A673 (cell line): ENCODE results near the gene PLXDC2.

Experiments
- CTCF ChIP-seq: fragments of 300-800, 200-600 bp; sonication (generic); conservative IDR thresholded peaks from 2 replicates; pipeline ENCODE4 v1.5.1; 2017; ENCODE audit warnings: low read depth, mild to moderate bottlenecking, antibody characterized with exemption, low read length, moderate library complexity, mixed read lengths
- EZH2 ChIP-seq: fragments of 200-600 bp; sonication (generic); IDR thresholded peaks from 2 replicates; pipeline ENCODE4 v1.6.1; 2017; ENCODE audit warnings: borderline replicate concordance, low read depth, mild to moderate bottlenecking, mixed read lengths, antibody characterized with exemption, low read length; ENCODE audit not compliant: poor library complexity, severe bottlenecking

DNA sequence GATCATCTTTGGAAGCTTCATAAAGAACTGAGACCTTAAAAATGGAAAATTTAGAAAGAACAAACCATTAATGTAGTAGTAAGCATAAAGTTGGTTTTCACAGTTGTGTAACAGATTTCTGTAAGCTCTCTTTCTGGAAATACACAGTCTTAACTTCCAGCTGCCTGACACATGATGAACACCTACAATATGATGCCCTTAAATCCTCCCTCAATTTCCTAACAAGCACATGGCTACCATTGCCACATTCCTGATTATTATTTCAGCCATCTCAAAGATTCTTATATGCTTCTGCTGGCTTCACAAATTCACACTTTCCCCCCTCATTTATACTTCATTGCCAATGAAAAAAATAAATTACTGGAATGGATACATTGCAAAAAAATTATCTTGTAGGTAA, 49.4 kb downstream of the PLXDC2 start:
- TF ChIP-seq CTCF (no peak), EZH2 (no peak)
